ENCODE measurements around the gene NOS3. TPM values are rescaled to one million over a fixed set of nuclear protein-coding genes. Genes with fewer than 3 reads are reported as not detected.

The NOS3 gene
- total RNA-seq, 1 donor from 2014 or later, result 0.86 TPM

DNA sequence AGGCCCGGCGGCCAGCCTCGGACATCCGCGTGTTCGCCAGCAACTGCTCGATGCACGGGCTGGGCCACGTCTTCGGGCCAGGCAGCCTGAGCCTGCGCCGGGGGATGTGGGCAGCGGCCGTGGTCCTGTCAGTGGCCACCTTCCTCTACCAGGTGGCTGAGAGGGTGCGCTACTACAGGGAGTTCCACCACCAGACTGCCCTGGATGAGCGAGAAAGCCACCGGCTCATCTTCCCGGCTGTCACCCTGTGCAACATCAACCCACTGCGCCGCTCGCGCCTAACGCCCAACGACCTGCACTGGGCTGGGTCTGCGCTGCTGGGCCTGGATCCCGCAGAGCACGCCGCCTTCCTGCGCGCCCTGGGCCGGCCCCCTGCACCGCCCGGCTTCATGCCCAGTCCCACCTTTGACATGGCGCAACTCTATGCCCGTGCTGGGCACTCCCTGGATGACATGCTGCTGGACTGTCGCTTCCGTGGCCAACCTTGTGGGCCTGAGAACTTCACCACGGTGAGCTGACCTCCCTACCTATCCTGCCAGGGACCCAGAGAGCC lies 58.2 kb downstream of the NOS3 start:
- no peak overlapping the region for H3K27ac Mint-ChIP-seq (ENCODE audit: unreplicated experiment)
- peaks cover 8% of the 10 kb centered on the region for H3K27me3 Mint-ChIP-seq (ENCODE audit: unreplicated experiment)
- TF ChIP-seq, protein P1, sequence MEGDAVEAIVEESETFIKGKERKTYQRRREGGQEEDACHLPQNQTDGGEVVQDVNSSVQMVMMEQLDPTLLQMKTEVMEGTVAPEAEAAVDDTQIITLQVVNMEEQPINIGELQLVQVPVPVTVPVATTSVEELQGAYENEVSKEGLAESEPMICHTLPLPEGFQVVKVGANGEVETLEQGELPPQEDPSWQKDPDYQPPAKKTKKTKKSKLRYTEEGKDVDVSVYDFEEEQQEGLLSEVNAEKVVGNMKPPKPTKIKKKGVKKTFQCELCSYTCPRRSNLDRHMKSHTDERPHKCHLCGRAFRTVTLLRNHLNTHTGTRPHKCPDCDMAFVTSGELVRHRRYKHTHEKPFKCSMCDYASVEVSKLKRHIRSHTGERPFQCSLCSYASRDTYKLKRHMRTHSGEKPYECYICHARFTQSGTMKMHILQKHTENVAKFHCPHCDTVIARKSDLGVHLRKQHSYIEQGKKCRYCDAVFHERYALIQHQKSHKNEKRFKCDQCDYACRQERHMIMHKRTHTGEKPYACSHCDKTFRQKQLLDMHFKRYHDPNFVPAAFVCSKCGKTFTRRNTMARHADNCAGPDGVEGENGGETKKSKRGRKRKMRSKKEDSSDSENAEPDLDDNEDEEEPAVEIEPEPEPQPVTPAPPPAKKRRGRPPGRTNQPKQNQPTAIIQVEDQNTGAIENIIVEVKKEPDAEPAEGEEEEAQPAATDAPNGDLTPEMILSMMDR (IDR thresholded peaks at IDR 0.05; ENCODE audit: partially characterized antibody, unreplicated experiment), result no peak
- peaks cover 5% of the 10 kb centered on the region for H3K36me3 Mint-ChIP-seq (ENCODE audit: unreplicated experiment)
- no peak overlapping the region for H3K4me3 Mint-ChIP-seq (ENCODE audit: unreplicated experiment)
- DNase-seq, result no peak
- H3K4me1 Mint-ChIP-seq (ENCODE audit: low read depth, unreplicated experiment), result peaks cover 10% of the 10 kb centered on the region
- H3K9me3 Mint-ChIP-seq (ENCODE audit: unreplicated experiment), result peaks cover 3% of the 10 kb centered on the region

GRCh38 chr7:151051108-151051507 lies 60.3 kb downstream of the NOS3 start:
- H3K27ac Mint-ChIP-seq (ENCODE audit: unreplicated experiment), result no peak overlapping the region
- TF ChIP-seq, protein P1 (IDR thresholded peaks at IDR 0.05; ENCODE audit: partially characterized antibody, unreplicated experiment), result no peak
- peaks cover 5% of the 10 kb centered on the region for H3K36me3 Mint-ChIP-seq (ENCODE audit: unreplicated experiment)
- peaks cover 8% of the 10 kb centered on the region for H3K27me3 Mint-ChIP-seq (ENCODE audit: unreplicated experiment)
- peaks cover 7% of the 10 kb centered on the region for H3K4me1 Mint-ChIP-seq (ENCODE audit: low read depth, unreplicated experiment)
- H3K4me3 Mint-ChIP-seq (ENCODE audit: unreplicated experiment), result no peak overlapping the region
- H3K9me3 Mint-ChIP-seq (ENCODE audit: unreplicated experiment), result peaks cover 2% of the 10 kb centered on the region
- DNase-seq, result peak; percentile 62

DNA sequence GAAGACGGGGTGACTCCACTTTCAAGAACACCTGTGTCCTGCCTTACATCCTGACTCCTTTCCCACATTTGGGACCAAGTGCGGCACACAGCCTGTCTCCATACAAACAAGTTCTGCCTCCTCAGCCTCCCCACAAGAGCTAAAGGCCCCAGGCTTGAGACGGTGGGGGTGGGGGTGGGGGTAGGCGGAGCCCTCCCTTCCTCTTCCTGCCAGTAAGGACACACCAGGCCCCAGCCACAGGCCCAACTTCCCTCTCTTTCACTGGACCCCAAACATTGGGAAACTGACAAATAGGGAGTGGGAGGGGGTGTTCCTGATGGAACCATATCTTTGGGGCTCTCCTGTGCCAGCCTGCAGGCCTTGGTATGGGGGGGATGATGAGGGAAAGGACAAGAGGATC lies 62.3 kb downstream of the NOS3 start:
- Mint-ChIP-seq H3K9me3 (ENCODE audit: unreplicated experiment) (peaks cover 6% of the 10 kb centered on the region), H3K27me3 (ENCODE audit: unreplicated experiment) (peaks cover 15% of the 10 kb centered on the region), H3K4me3 (ENCODE audit: unreplicated experiment) (no peak overlapping the region), H3K4me1 (ENCODE audit: low read depth, unreplicated experiment) (peaks cover 9% of the 10 kb centered on the region), H3K36me3 (ENCODE audit: unreplicated experiment) (peaks cover 5% of the 10 kb centered on the region), H3K27ac (ENCODE audit: unreplicated experiment) (no peak overlapping the region)
- DNase-seq, result no peak
- TF ChIP-seq, protein P1 (IDR thresholded peaks at IDR 0.05; ENCODE audit: partially characterized antibody, unreplicated experiment), result no peak

- peaks cover 10% of the 10 kb centered on the region for H3K4me1 Mint-ChIP-seq (ENCODE audit: low read depth, unreplicated experiment)
- H3K27ac Mint-ChIP-seq (ENCODE audit: unreplicated experiment), result no peak overlapping the region
- TF ChIP-seq, protein P1 (IDR thresholded peaks at IDR 0.05; ENCODE audit: partially characterized antibody, unreplicated experiment), result no peak
- H3K4me3 Mint-ChIP-seq (ENCODE audit: unreplicated experiment), result no peak overlapping the region
- no peak for DNase-seq
- H3K36me3 Mint-ChIP-seq (ENCODE audit: unreplicated experiment), result peaks cover 5% of the 10 kb centered on the region
- H3K27me3 Mint-ChIP-seq (ENCODE audit: unreplicated experiment), result peaks cover 20% of the 10 kb centered on the region
- peaks cover 7% of the 10 kb centered on the region for H3K9me3 Mint-ChIP-seq (ENCODE audit: unreplicated experiment)
These were observed 62.9 kb downstream of the NOS3 start for GRCh38 chr7:151053751-151054150.

- Mint-ChIP-seq H3K9me3 (ENCODE audit: unreplicated experiment) (peaks cover 9% of the 10 kb centered on the region), H3K27ac (ENCODE audit: unreplicated experiment) (peak overlapping the region; percentile 48), H3K36me3 (ENCODE audit: unreplicated experiment) (peaks cover 5% of the 10 kb centered on the region), H3K27me3 (ENCODE audit: unreplicated experiment) (peaks cover 18% of the 10 kb centered on the region), H3K4me1 (ENCODE audit: low read depth, unreplicated experiment) (peaks cover 13% of the 10 kb centered on the region), H3K4me3 (ENCODE audit: unreplicated experiment) (peak overlapping the region; percentile 99)
- no peak for DNase-seq
- TF ChIP-seq, protein P1 (IDR thresholded peaks at IDR 0.05; ENCODE audit: partially characterized antibody, unreplicated experiment), result peak; percentile 20
These were observed 65.5 kb downstream of the NOS3 start for GRCh38 chr7:151056283-151056665.

Measured in glutamatergic neuron (in vitro differentiated cells).